Kidney epithelial cell (primary cell): ENCODE data around the gene PHB1. TPM values are rescaled to one million over a fixed set of nuclear protein-coding genes. Genes with fewer than 3 reads are reported as not detected.
"Not testable (repeated sequence)": the region's sequence is repeated elsewhere in the genome, so short reads cannot be mapped to it uniquely, and the experiment has no call there.

Experiments used
- DNase-seq: peaks from one replicate; pipeline ENCODE4 v3.0.0-alpha.2; 2010; ENCODE audit warnings: low read depth
- H3K27me3 ChIP-seq: 2 replicates; pipeline ENCODE4 v1.6.0; 2011; ENCODE audit warnings: low read length; ENCODE audit not compliant: control insufficient read depth, insufficient read depth
- H3K36me3 ChIP-seq: 2 replicates; pipeline ENCODE4 v1.5.1; 2011; ENCODE audit warnings: low read length; ENCODE audit not compliant: control insufficient read depth, insufficient read depth
- H3K4me3 ChIP-seq: 2 replicates; pipeline ENCODE4 v1.5.1; 2011; ENCODE audit warnings: low read depth, mild to moderate bottlenecking, control low read depth, low read length
- total RNA-seq: library from RNA; depleted of rRNA; stranded (reverse); fragments of >200 nt; gene quantifications from 2 replicates; pipeline ENCODE4 v1.2.3, GENCODE V29; 2015
- TF ChIP-seq, protein P1 (sequence below): IDR thresholded peaks from 2 replicates; pipeline ENCODE4 v1.5.1; 2011; ENCODE audit warnings: mild to moderate bottlenecking, moderate library complexity, low read length, control low read depth, inconsistent platforms; ENCODE audit not compliant: insufficient read depth, poor library complexity, severe bottlenecking

Gene PHB1
- total RNA-seq, 1 donor from 2014 or later, result 143 TPM

DNA sequence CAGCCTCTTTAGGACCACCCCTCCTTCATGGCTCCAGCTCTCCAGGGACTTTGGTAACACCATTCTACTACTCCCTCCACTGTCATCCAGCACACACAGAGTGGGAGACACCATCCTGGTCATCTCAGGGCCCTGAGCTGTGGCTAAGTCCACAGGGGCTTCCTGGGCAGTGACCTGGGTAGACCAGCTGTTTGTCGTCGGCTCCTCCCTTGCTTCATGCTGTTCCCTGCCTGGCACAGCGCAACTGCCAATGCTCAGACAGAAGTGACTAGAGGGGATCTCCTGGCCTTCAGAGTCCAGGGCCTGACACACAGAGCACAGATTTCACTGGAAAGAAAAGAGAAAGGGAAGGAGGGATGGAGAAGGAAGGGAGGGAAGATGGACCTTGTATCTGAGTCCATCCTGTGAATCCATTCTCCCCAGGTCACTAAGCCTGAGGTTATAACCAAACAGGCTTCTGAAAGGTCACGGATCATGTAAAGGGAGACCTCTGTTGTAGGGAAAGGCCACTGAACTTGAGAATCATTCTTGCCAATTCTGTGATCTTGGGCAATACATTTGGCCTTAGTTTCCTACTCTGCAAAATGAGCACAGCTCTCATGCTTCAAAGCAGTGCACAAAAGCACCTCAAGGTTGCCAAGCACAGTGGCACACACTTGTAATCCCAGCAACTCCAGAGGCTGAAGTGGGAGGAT lies 18.5 kb upstream of the PHB1 start:
- Histone ChIP-seq H3K4me3 (no peak overlapping the region), H3K36me3 (no peaks in the 10 kb centered on the region), H3K27me3 (peaks cover 18% of the 10 kb centered on the region)
- TF ChIP-seq, protein P1, sequence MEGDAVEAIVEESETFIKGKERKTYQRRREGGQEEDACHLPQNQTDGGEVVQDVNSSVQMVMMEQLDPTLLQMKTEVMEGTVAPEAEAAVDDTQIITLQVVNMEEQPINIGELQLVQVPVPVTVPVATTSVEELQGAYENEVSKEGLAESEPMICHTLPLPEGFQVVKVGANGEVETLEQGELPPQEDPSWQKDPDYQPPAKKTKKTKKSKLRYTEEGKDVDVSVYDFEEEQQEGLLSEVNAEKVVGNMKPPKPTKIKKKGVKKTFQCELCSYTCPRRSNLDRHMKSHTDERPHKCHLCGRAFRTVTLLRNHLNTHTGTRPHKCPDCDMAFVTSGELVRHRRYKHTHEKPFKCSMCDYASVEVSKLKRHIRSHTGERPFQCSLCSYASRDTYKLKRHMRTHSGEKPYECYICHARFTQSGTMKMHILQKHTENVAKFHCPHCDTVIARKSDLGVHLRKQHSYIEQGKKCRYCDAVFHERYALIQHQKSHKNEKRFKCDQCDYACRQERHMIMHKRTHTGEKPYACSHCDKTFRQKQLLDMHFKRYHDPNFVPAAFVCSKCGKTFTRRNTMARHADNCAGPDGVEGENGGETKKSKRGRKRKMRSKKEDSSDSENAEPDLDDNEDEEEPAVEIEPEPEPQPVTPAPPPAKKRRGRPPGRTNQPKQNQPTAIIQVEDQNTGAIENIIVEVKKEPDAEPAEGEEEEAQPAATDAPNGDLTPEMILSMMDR, result no peak
- DNase-seq, result no peak

GRCh38 chr17:49431743-49432142 lies 17.1 kb upstream of the PHB1 start:
- Histone ChIP-seq H3K27me3 (peaks cover 7% of the 10 kb centered on the region), H3K4me3 (no peak overlapping the region), H3K36me3 (no peaks in the 10 kb centered on the region)
- TF ChIP-seq, protein P1, result no peak
- DNase-seq, result no peak

DNA sequence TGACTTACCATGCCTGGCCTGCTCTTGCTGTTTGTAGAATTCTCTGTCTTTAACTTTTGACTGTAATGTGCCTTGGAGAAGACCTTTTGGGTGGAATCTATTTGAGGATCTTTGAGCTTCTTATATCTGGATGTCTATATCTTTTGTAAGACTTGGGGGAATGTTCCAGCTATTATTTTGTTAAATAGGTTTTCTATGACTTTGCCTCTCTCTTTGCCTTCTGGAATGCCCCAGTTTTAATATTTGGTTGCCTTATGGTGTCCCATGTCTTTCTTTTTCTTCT lies 10.3 kb upstream of the PHB1 start:
- DNase-seq, result no peak
- Histone ChIP-seq H3K27me3 (no peaks in the 10 kb centered on the region), H3K36me3 (no peaks in the 10 kb centered on the region), H3K4me3 (no peak overlapping the region)
- TF ChIP-seq, protein P1, result no peak

DNA sequence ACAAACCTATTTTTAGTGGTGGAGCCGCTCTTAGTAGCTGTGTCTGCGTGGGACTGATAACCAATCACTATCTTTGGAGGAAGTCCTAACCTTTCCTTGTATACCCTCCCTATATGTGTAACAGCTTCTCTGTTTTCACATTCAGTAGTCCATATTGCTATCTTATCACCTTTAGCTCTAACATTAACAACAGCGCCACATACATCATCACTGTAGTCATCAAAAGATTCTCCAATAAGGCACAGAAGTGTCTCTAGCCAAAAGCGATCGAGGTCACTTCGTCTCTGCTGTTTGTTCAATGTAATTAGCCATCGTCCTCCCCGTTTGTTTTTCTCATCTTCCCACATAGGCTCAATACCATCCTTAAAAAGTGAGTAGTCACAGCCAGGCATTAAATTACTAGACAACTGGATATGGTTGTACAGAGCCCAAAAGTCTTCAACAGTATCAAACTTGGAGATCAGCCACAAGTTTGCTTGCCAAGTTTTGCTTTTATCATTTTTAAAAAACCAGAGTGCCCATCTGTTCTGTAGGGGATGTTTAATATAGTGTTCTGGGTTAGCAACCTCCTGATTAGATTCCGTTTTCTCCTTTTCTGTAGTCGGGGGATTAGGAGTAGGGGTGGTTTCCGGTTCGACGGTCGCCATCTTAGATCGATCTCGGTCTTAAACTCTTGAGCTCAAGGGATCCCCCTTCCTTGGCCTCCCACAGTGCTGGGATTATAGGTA lies 9.8 kb upstream of the PHB1 start:
- not testable (repeated sequence) for H3K36me3 ChIP-seq, H3K4me3 ChIP-seq, DNase-seq, H3K27me3 ChIP-seq

- no peak for DNase-seq
- Histone ChIP-seq H3K4me3 (no peak overlapping the region), H3K27me3 (no peaks in the 10 kb centered on the region), H3K36me3 (no peaks in the 10 kb centered on the region)
- TF ChIP-seq, protein P1, result no peak
Observed at GRCh38 chr17:49422714-49423113, 8.0 kb upstream of the PHB1 start.

GRCh38 chr17:49419761-49420160 lies 5.1 kb upstream of the PHB1 start:
- DNase-seq, result not testable (repeated sequence)

DNA sequence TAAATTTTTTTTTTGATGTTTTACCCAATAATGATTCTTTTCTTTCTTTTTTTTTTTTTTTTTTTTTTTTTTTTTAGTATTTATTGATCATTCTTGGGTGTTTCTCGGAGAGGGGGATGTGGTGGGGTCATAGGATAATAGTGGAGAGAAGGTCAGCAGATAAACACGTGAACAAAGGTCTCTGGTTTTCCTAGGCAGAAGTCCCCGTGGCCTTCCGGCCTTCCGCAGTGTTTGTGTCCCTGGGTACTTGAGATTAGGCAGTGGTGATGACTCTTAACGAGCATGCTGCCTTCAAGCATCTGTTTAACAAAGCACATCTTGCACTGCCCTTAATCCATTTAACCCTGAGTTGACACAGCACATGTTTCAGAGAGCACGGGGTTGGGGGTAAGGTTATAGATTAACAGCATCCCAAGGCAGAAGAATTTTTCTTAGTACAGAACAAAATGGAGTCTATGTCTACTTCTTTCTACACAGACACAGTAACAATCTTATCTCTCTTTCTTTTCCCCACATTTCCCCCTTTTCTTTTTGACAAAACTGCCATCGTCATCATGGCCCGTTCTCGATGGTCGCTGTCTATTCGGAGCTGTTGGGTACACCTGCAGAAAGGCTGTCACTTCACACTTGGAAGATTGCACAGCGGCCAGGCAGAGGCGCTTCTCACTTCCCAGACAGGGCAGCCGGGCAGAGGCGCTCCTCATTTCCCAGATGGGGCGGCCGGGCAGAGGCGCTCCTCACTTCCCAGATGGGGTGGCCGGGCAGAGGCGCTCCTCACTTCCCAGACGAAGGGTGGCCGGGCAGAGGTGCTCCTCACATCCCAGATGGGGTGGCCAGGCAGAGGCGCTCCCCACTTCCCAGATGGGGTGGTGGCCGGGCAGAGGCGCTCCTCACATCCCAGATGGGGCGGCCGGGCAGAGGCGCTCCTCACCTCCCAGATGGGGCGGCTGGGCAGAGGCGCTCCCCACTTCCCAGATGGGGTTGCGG lies 4.4 kb upstream of the PHB1 start:
- DNase-seq, H3K4me3 ChIP-seq, H3K27me3 ChIP-seq, H3K36me3 ChIP-seq: not testable (repeated sequence)

More at GRCh38 chr17:49419761-49420160, 5.1 kb upstream of the PHB1 start:
- not testable (repeated sequence) for H3K4me3 ChIP-seq, H3K27me3 ChIP-seq, H3K36me3 ChIP-seq
